ENCODE measurements around the gene GLYATL3. TPM values are rescaled to one million over a fixed set of nuclear protein-coding genes. Genes with fewer than 3 reads are reported as not detected.

The GLYATL3 gene
- total RNA-seq, 1 donor from 2014 or later = not detected

Other genes with a start within 250 kb of the GLYATL3 start
- gene MMUT, start 36.7 kb upstream of the GLYATL3 start, total RNA-seq = 13.5 and 14.3 TPM in 2 replicates
- 13.9 and 14.1 TPM in 2 replicates for gene CENPQ, start 36.6 kb upstream of the GLYATL3 start, total RNA-seq
- not detected in 2 replicates for gene C6orf141, start 50.7 kb downstream of the GLYATL3 start, total RNA-seq
- gene RHAG, start 136.9 kb downstream of the GLYATL3 start, total RNA-seq = not detected in 2 replicates
- not detected in 2 replicates for gene CRISP2, start 213.6 kb downstream of the GLYATL3 start, total RNA-seq
- not detected in 2 replicates for gene CRISP3, start 244.5 kb downstream of the GLYATL3 start, total RNA-seq